GM12864 (cell line): ENCODE results near the gene LFNG.
"Not testable (repeated sequence)": the region's sequence is repeated elsewhere in the genome, so short reads cannot be mapped to it uniquely, and the experiment has no call there.

Source experiments
- DNase-seq: peaks from one replicate; pipeline ENCODE4 v3.0.0-alpha.2; 2011; ENCODE audit warnings: low read depth
- H3K4me3 ChIP-seq: 2 replicates; pipeline ENCODE4 v1.5.1; 2011; ENCODE audit warnings: mild to moderate bottlenecking, low read depth, low read length, control low read depth
- TF ChIP-seq, protein P1 (sequence below): IDR thresholded peaks from 2 replicates; pipeline ENCODE4 v1.5.1; 2011; ENCODE audit warnings: low read depth, mild to moderate bottlenecking, moderate library complexity, low read length, control low read depth, inconsistent platforms; ENCODE audit errors: missing control alignments

The LFNG gene

DNA sequence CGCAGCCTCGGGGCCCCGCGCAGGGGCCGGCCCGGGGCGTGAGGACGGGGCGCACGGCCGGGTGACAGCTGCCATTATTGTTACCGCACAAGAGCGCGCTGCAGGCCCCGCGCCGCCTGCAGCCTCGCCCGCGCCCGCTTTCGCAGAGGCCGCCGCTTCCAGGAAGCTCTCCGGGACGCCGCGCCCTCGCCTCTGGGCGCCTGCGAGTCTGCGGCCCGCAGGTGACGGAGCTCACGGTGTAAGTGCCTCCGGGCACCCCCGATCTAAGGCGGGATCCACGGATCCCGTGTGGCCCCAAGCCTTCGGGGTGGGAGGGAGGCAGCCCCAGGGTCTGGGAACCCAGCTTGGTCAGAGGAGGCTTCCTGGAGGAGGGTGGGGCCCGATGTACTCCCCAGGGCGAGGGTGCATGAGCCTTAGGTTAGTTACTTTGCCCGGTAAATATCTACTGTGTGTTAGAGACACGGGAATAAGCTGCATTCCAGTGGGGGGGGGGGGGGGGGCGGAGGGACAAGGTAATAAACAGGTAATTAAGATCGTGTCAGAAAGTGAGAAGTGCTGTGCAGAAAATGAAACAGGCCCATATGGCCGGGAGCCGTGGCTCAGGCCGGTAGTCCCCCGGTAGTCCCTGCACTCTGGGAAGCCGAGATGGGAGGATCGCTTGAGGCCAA is 39.8 kb downstream of the LFNG start:
- TF ChIP-seq, protein P1, sequence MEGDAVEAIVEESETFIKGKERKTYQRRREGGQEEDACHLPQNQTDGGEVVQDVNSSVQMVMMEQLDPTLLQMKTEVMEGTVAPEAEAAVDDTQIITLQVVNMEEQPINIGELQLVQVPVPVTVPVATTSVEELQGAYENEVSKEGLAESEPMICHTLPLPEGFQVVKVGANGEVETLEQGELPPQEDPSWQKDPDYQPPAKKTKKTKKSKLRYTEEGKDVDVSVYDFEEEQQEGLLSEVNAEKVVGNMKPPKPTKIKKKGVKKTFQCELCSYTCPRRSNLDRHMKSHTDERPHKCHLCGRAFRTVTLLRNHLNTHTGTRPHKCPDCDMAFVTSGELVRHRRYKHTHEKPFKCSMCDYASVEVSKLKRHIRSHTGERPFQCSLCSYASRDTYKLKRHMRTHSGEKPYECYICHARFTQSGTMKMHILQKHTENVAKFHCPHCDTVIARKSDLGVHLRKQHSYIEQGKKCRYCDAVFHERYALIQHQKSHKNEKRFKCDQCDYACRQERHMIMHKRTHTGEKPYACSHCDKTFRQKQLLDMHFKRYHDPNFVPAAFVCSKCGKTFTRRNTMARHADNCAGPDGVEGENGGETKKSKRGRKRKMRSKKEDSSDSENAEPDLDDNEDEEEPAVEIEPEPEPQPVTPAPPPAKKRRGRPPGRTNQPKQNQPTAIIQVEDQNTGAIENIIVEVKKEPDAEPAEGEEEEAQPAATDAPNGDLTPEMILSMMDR, result no peak
- H3K4me3 ChIP-seq, result peak overlapping the region; percentile 87
- DNase-seq, result no peak

DNA sequence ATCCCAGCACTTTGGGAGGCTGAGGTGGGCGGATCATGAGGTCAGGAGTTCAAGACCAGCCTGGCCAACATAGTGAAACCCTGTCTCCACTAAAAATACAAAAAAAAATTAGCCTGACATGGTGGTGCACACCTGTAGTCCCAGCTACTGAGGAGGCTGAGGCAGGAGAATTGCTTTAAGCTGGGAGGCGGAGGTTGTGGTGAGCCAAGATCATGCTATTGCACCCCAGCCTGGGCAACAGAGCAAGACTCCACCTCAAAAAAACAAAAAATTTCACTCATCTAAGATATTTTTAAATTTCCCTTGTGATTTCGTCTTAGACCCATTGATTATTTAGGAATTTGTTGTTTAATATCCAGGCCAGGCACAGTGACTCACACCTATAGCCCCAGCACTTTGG is 44.4 kb downstream of the LFNG start:
- H3K4me3 ChIP-seq, result not testable (repeated sequence)

DNA sequence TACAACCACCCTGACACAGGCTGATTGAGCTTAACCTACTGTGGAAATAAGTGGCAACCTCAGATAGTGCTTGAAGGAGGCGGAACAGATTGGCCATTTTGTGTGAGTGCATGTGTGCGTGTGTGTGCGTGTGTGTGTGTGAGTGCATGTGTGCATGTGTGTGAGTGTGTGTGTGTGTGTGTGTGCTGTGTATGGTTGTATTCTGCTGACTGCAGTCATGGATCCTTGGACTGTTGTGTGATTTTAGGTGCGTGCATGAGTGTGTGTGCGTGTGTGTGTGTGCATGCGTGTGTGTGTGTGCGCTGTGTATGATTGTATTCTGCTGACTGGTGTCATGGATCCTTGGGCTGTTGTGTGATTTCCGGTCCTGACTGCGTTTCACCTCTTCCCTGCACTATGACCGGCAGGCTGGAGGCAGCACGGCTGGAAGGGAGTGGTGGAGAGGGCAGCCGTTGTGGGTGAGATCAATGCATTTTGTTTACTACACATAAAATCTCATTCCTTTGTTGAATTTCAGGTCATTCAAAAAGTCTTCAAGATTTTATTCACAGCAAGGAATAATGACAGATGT is 45.5 kb downstream of the LFNG start:
- no peak for DNase-seq

More for the DNA sequence above, 44.4 kb downstream of the LFNG start:
- not testable (repeated sequence) for DNase-seq

DNA sequence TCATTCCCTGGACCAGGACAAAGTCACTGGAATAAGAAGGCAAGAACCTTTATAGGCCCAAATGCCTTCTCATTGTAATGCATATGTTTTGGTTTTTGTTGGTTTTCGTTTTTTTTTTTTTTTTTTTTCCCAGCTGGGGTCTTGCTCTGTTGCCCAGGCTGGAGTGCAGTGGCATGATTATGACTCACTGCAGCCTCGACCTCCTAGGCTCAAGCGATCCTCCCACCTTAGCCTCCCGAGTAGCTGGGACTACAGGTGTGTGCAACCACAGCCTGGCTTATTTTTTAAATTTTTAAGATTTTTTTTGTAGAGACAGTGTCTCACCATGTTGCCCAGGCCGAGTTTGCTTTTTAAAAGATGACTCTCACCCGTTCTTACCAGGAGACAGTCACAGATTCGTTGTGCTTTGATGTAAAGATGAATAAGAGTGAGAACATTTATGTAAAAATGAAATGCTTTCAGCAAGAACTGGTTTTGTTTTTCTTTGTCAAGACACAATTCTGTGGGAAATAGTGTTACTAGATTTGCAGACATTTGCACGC is 46.8 kb downstream of the LFNG start:
- DNase-seq, result no peak
- no peak overlapping the region; the same call in 1 of the 2 replicates for H3K4me3 ChIP-seq
- TF ChIP-seq, protein P1, result no peak

More for the DNA sequence above, 45.5 kb downstream of the LFNG start:
- TF ChIP-seq, protein P1, result no peak
- H3K4me3 ChIP-seq, result no peak overlapping the region

DNA sequence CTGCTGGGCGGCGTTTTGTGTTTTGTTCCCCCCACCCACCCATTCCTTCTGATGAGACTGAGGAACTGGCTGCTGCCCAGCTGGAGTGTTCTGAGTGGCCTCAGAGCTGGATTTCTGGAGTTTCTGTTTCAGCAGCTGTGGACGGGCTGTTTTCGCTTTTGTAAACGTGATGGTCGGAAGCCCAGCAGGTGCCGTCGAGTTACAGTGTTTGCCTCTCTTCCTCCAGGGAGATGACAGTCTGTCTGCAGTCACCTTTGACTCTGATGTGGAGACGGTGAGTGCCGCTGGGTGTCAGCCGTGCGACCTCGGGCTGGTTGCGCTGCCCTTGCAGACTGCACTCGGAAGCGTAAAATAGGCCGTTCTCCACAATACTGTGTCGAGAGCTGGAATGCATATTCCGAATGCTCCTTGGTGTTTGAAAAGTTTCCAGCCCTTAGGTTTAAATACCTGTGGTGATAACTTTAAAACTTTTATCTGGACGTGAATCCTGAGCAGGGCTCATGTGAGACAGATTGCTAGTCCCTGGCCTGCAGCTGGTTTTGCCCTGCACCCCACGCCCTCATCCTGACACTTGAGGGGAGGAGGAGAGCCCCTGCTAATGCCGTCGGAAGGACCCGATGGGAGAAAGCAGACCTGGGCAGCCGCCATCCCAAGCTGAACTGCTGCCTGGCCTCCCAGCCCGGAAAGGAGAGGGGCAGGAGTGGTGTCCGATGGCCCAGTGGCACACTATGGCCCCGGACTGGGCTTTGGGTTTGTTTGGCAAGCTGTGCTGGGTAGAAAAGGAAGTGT is 47.5 kb downstream of the LFNG start:
- TF ChIP-seq, protein P1, result peak; percentile 58
- peak; percentile 85 for DNase-seq
- H3K4me3 ChIP-seq, result peak overlapping the region; percentile 6; the same call in 1 of the 2 replicates

DNA sequence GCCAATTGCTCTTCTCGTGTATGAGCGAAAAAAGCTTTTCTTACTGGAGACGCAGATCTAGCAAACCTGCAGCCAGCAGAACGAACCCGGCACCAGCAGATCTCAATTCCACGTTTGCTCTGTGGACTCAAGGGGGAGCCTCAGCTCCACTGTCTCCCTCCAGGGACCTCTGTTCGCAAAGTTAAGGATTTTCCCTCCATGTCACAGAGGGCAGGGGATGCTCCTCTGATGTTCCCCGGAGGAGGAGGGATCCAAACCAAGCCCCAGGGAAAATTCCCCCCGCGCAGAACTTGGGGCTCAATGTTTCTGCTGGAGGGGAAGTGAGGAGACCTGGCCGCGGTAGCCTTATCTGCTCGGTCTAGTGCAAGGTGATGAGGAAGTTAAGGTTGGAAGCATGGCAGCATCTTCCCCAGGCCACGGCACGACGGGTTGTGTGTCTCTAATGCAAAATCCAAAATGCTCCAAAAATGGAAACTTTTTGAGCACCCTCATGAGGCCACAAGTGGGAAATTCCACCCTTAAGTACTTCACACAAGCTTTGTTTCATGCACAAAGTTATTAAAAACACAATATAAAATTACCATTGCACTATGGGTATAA is 48.2 kb downstream of the LFNG start:
- no peak for DNase-seq
- TF ChIP-seq, protein P1, result peak; percentile 60
- H3K4me3 ChIP-seq, result no peak overlapping the region; the same call in 1 of the 2 replicates
